ENCODE results near the gene AGMO.

DNA sequence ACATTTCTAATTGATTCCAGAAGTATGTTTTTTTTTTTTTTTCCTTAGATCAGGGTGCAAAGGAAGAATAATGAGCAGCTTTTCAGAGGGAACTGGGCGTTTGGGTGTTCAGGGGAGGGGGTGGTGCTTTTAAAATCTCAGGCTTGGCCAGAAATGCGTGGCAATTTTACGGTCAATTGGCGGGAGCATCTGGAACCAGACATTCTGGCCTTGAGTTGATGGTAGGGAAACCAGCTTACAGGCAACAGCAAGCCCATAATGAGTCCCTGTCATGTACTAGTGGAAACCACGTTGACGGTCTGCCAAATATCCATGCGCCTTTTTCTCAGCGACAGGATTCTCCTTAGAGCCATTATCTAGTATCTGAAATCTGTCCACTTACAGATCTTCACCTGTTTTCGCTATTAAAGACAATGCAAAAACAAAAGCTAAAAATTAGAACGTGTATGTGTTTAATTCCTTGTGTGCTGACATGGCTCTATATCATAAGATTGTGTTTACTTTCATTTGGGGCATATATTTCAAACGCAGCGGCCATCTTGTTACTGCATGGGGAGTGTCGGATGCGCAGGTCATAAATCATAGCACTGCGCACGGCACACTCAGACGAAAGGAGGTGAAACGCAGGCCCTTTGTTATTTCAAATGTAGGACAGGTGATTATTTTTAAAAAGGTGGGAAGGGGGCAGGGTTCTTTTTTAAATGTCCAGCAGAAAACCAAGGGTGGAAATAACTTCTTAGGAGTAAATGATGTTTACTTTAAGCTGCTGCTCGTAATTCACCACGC lies 209.2 kb downstream of the AGMO start:
- TF ChIP-seq CTCF (IDR thresholded peaks at IDR 0.05) (no peak), POLR2A (IDR thresholded peaks at IDR 0.05) (no peak)

Measured in testis (tissue), 2 donors.